Ishikawa (cell line): ENCODE measurements around the gene FAH.

ENCODE experiments used
- TAF1 ChIP-seq: IDR thresholded peaks from 2 replicates; pipeline ENCODE4 v1.6.1; 2012; ENCODE audit warnings: low read depth, mild to moderate bottlenecking
- TF ChIP-seq, protein P1 (sequence below): IDR thresholded peaks from 2 replicates; pipeline ENCODE4 v1.6.1; 2012

- TF ChIP-seq TAF1, result no peak
- TF ChIP-seq, protein P1, sequence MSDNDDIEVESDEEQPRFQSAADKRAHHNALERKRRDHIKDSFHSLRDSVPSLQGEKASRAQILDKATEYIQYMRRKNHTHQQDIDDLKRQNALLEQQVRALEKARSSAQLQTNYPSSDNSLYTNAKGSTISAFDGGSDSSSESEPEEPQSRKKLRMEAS, result no peak
Measured at GRCh38 chr15:80132382-80132781, 20.4 kb upstream of the FAH start.
